ENCODE results near the gene SERINC2. TPM values are rescaled to one million over a fixed set of nuclear protein-coding genes. Genes with fewer than 3 reads are reported as not detected.

Gene SERINC2
- total RNA-seq, 1 donor from 2014 or later = 17.4 TPM

- intact Hi-C loops (cut with DNase I) = no loop called here
- H3K9me3 ChIP-seq = no peaks in the 10 kb centered on the region
- H3K27ac ChIP-seq = no peak overlapping the region
- no peaks in the 10 kb centered on the region for H3K27me3 ChIP-seq
- no peaks in the 10 kb centered on the region for H3K36me3 ChIP-seq
- no peaks in the 10 kb centered on the region for H3K4me1 ChIP-seq
- H3K4me3 ChIP-seq = no peak overlapping the region
- DNase-seq (ENCODE audit: extremely low spot score in 2 of 2) = peak in 1 of 2 donors; percentile 58
- TF ChIP-seq POLR2AphosphoS5 (IDR thresholded peaks at IDR 0.05; ENCODE audit: insufficient read depth in 1 of 2, low read depth in 1 of 2) = no peak
- TF ChIP-seq CTCF (IDR thresholded peaks at IDR 0.05) = no peak
- no peak for TF ChIP-seq POLR2A (IDR thresholded peaks at IDR 0.05)
Observed at GRCh38 chr1:31435471-31436409, 22.7 kb downstream of the SERINC2 start.

DNA sequence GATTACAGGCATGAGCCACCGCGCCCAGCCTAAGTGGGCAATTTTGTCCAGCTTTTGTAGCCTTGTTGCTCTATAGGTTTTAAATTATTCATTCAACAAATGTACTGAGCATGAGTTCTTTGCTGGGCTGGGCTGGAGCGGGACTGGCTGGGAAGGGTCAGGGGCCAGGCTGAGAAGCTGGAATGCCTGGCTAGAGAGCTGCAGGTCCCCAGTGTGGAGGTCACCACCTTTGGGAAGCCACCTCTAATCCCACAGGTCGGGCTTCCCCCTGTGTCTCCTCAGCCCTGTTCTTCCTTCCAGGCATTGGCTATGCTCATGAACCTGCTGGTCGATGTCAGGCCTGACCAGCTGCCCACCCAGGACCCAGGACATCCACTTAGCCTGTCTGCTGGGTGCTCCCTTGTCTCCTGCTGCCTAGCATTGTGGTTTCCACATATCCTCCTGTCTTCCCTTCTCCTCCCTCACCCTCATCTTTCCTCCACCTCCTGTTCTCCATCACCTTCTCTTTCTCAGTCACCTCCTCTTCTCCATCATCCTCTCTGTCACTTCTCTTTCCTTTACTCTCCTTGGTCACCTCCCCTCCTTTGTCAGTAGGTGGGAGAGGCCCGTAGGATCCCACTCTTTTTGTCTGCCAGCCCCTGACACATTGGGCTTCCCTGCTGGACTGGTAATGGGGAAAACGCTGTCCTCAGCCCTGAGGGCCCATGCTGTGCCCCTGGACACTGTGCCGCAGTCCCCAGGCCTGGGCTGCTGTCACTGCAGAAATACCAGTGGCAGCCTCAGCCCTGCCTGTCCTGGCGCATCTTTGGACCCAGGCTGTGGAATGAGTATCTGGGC, 23.8 kb downstream of the SERINC2 start:
- no peak for TF ChIP-seq POLR2AphosphoS5 (IDR thresholded peaks at IDR 0.05; ENCODE audit: insufficient read depth in 1 of 2, low read depth in 1 of 2)
- TF ChIP-seq POLR2A (IDR thresholded peaks at IDR 0.05) = no peak
- TF ChIP-seq CTCF (IDR thresholded peaks at IDR 0.05) = no peak
- Histone ChIP-seq H3K27me3 (no peaks in the 10 kb centered on the region), H3K27ac (no peak overlapping the region), H3K36me3 (no peaks in the 10 kb centered on the region), H3K4me1 (no peaks in the 10 kb centered on the region), H3K4me3 (no peak overlapping the region), H3K9me3 (no peaks in the 10 kb centered on the region)
- intact Hi-C loops (cut with DNase I) = no loop called here
- DNase-seq (ENCODE audit: extremely low spot score in 2 of 2) = peak; percentile 62 to 72

DNA sequence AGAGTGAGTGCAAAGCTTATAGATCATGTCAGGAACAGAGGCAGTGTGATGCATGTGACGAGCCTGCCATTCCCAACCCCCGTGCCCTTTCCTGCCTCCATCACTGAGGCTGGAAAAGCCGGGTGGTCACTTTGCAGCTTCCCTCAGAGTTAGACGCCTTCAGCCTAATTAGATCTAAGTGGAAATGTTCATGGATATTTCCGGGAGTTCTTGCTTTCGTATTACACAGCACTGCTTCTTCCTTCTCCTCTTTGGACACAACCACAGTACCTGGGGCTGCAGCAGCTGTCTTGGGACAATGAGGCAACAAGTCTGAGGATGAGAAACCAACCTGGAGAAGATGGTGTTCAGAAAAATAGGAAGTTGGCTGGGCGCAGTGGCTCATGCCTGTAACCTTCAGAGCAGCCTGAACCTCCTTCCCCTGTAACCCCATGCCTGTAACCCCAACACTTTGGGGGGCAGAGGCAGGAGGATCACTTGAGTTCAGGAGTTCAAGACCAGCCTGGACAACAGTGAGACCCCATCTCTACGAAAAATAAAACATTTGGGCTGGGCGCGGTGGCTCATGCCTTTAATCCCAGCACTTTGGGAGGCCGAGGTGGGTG, 24.5 kb downstream of the SERINC2 start:
- Histone ChIP-seq H3K9me3 (no peaks in the 10 kb centered on the region), H3K4me1 (no peaks in the 10 kb centered on the region), H3K27me3 (no peaks in the 10 kb centered on the region), H3K4me3 (no peak overlapping the region), H3K27ac (no peak overlapping the region), H3K36me3 (no peaks in the 10 kb centered on the region)
- no peak for TF ChIP-seq POLR2A (IDR thresholded peaks at IDR 0.05)
- TF ChIP-seq CTCF (IDR thresholded peaks at IDR 0.05) = no peak
- no peak for TF ChIP-seq POLR2AphosphoS5 (IDR thresholded peaks at IDR 0.05; ENCODE audit: insufficient read depth in 1 of 2, low read depth in 1 of 2)
- intact Hi-C loops (cut with DNase I) = no loop called here
- DNase-seq (ENCODE audit: extremely low spot score in 2 of 2) = peak in 1 of 2 donors; percentile 52

- no peak overlapping the region for H3K4me3 ChIP-seq
- H3K36me3 ChIP-seq = no peaks in the 10 kb centered on the region
- DNase-seq (ENCODE audit: extremely low spot score in 2 of 2) = no peak
- H3K27me3 ChIP-seq = no peaks in the 10 kb centered on the region
- TF ChIP-seq CTCF (IDR thresholded peaks at IDR 0.05) = no peak
- no peak for TF ChIP-seq POLR2A (IDR thresholded peaks at IDR 0.05)
- no peak for TF ChIP-seq POLR2AphosphoS5 (IDR thresholded peaks at IDR 0.05; ENCODE audit: insufficient read depth in 1 of 2, low read depth in 1 of 2)
- H3K27ac ChIP-seq = no peak overlapping the region
- no peaks in the 10 kb centered on the region for H3K4me1 ChIP-seq
- intact Hi-C loops (cut with DNase I) = no loop called here
- no peaks in the 10 kb centered on the region for H3K9me3 ChIP-seq
Observed at GRCh38 chr1:31439276-31439675, 26.3 kb downstream of the SERINC2 start.

All from vagina (tissue), 2 donors.